Astrocyte of the hippocampus (primary cell): ENCODE measurements around the gene MFSD6.
"Not testable (repeated sequence)": the region's sequence is repeated elsewhere in the genome, so short reads cannot be mapped to it uniquely, and the experiment has no call there.

Experiments used
- DNase-seq: peaks from one replicate; pipeline ENCODE4 v3.0.0; 2011; ENCODE audit warnings: low read depth, low spot score

The MFSD6 gene

DNA sequence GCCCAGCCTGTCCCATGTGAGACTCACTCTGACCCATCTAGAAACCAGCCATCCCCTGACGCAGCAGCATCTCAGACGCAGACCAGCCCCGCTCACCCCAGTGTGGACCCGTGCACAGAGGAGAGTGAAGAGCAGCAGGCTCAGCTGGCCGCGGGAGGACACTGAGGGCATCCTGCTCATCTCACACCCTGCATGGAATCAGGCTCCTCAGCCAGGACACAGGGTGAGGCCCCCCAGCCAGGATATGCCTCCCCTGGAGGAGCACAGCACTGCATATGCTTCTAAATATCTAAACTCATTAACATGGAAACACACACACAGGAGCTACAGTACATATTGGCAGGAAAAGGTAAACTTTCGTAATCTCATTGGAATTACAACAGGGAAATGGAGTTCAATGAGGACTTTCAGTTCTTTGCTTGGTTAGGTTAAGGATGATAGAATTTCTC is 91.9 kb downstream of the MFSD6 start:
- DNase-seq, result no peak

DNA sequence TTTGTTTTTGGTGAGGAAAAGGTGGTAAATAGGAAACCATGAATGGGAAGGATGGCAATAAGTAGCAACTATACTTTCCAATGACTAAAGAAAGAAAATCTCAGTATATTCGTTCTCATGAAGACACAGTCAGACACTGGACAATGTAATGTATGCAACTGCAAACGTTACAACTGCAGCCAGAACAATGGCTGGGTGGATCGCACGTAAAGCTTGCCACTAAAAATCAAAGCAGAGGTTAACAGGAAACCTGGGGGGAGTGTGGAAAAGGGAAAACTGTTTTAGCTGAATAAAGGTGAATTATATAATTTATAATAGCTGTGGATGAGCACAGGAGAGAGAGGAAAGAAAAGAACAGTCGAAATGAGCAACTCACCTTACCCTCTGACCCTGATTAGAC is 93.1 kb downstream of the MFSD6 start:
- no peak for DNase-seq

DNA sequence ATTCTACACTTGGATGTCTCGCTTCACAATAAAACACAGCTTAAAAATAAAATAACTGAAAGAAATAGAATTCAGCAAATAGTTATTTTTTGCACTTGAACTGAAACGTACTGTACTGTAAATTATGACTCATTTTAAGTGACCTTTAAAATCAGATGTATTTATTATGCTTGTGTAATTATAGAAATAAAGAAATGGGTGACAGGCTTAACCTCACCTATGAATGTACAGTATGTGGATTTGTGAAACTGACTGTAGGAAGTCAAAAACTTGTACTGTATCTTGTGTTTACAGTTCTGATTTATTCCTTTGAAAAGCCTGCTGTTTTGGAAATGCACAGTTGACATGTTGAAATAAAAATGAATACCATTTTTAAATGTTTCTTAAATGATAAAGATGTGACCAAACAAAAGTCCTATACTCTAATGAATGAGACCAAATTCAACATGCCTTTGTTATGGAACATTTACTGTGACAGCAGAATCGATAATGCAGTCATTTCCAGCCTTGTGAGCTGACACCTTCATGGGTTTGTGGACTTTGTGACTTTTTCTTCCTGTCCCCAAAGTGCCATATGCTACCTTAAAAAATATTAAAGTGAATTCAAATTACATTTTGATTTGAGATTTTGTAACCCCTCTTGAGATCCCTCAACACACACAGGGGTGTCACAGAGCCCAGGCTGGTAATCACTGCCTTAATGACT is 93.7 kb downstream of the MFSD6 start:
- no peak for DNase-seq

DNA sequence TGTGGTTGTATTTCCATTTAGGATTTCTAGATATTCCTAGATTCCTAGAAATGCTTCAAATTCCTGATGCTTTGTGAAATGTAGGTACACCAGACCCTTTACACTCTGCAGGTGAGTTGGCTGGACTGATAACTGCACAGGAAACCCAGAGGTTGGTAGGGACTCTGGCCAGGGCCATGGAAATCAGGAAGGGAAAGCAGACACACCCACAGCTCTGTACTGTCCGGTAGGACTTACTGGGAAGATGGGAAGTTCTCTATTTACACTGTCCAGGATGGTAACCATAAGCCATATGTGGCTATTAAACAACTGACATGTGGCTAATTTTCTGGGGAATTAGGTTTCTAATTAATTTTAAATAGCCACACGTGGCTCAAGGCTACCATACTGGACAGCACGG is 94.9 kb downstream of the MFSD6 start:
- DNase-seq, result no peak

DNA sequence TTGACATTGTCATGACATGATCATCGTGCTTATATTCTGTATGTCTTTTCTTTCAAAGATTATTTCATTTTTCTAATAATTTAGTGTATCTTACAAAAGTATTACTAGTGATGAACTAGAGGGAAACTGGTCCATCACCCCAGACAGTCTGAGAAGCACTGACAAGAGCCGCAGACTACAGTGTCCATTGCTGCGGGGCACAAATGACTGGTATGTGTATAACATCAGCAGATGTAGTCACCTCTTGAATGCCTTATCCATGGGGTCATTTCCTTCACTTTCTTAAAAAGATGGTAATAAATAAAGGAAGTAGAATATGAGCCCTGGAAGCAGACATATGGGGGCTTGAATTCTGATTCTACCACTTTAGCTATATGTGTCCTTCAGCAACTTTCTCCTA is 96.8 kb downstream of the MFSD6 start:
- no peak for DNase-seq

DNA sequence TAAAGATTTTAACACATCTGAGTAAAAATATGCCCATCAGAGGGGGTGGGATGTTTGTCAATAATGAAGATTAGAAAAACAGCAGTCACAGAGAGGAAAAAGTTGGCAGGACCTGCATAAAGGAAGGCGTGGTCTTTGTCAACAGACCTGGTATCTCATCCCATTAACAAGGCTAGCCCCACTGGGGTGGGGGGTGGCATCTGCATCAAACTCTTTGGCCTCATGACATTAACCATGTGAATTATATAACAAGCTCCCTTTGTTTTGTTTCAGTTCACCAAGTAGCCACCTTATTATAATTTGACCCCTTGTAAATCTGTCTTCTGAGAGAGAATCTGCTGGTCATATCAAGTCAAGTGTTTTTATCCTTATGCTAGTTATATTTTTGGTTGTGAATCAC is 97.5 kb downstream of the MFSD6 start:
- DNase-seq, result no peak

DNA sequence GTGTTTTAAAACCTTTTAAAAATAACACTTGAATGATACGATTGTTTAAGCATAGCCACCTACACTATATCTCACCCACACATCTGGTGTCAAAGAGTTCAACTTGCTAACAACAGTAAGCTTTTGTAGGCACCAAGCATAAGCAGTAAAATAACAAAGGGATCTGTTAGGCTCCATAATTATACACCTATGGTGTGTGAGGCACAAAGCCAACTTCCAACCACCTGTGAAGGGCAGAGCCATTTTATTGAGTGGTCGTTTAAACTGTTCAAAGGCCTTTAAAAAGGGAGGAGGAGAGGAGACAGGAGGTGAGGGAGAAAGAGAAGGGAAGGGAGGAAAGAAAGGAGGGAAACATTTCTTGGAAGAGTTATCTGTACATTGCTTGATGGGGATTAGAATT is 98.5 kb downstream of the MFSD6 start:
- DNase-seq, result no peak

DNA sequence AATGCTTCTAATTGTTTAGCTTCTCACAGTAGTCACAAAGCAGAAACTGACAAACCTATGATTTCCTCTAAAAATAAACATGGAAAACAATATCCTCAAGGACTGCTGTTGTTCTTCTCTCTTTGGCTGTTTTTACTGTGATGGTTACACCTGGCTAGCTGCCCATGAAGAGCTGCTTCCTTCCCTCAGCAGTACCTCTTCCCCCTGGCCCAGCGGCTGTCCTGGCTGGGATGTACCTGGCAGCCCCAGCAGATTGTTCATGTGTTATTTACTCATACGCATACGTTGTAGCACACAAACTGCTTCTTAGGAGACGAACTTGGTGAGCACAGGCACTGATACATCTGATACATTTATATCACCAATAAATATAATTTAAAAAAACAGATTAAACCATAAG is 99.0 kb downstream of the MFSD6 start:
- no peak for DNase-seq

DNA sequence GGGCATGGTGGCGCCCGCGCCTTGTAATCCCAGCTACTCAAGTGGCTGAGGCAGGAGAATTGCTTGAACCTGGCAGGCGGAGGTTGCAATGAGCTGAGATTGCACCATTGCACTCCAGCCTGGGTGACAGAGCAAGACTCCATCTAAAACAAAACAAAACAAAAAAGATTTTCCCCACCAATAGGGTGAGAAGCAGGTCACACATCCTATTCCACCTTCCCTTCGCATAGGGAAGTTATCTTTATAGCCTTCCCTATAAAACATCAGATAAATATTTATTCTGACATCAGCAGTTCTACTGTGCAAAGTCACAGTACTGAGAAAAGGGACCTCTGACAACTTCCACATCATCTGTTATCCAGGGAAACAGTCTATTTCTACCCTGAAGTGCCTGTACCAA is 101.7 kb downstream of the MFSD6 start:
- not testable (repeated sequence) for DNase-seq

DNA sequence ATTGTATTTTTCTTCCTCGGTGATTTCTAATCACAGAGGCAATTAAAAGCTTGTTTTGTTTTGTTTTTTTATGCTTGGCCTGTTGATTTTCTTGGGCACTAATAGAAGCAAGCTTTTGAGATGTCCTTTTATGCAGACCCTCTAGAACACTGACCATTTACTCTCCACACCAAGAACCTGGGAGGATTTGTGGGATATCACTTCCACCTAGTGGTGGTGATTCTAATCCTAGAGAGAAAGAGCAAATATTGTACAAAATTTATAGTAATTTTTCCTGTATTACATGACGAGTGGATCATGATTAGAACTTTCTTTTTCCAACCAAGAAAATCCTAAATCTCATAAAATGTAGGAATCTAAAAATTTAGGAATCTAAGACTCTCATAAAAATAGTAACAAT is 102.9 kb downstream of the MFSD6 start:
- DNase-seq, result peak; percentile 50

DNA sequence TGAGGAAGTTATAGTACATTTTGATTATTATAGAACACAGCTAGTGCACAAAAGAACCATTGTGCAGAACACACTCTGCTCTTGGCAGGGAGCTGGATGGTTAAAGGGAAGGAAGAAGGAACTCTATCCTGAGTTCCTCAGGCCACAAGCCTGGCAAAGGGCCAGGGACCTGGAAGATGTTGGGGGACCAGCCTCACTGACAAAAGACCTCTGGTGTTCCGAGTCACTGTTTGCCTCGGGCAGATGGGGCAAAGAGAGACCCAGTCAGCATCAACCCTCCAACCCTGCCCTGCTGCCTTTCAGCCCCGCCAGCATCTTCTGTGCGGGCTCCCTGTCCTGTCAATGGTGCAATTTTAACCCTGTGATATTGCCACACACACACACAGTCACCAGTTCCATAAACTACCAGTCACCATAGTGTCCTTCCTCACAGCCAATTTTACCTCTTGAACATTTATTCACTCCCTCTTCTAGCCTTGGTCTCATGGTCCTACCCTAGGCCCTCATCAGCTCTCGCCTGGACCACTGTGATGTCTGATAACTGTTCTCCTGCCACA is 104.5 kb downstream of the MFSD6 start:
- no peak for DNase-seq

DNA sequence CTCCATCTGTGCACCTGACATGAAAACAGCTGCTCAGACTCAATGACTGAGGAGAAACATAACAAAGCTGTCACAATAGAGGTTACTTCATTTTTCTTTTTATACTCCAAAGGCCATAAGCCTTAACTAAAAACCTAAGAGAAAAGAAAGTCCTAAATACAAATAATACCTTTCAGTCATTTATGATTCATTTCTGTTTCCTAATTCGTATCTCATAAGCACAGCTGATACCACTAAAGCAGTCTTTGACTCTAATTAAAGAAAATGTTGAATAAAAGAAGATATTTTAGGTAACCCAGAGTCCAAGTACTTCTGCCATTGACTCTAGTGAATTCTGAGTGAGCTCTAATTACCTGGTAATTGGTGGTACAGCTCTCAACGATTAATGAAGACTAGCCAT is 105.7 kb downstream of the MFSD6 start:
- DNase-seq, result no peak

DNA sequence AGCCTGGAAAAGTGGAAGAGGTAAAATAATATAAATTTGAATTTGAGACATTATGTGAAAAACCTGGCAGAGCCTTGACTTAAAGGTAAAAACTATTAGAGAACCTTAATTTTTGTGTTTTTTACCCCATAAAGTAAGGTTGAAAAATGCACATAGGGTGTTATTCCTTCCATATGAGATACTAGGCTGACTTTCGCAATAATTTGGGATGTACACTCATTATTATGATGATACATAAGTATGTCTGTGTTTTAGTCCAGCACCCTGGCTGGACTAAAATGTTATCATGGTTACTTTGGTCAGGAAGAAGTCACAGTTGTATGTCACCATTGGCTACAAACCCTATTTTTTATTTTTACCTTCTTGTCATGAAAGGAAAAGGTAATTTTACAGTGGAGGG is 106.5 kb downstream of the MFSD6 start:
- no peak for DNase-seq

DNA sequence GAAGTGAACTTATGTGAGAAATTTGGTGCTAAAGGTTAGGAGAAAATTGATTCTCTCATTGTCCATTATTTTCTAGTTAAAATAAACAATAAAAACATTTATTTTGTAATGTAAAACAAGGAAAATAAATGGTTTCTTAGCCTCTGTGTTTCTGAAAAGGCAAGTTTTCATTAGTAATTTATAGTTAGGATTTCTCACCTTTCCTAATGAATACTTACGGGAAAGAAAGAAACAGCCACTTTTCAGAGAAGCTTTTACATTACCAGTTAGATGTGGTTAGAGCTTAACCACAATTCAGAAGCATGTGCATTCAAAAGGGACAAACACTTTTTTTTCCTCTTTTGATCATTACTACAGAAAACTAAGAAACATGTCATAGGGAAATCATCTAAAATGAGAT is 107.5 kb downstream of the MFSD6 start:
- DNase-seq, result peak; percentile 46

DNA sequence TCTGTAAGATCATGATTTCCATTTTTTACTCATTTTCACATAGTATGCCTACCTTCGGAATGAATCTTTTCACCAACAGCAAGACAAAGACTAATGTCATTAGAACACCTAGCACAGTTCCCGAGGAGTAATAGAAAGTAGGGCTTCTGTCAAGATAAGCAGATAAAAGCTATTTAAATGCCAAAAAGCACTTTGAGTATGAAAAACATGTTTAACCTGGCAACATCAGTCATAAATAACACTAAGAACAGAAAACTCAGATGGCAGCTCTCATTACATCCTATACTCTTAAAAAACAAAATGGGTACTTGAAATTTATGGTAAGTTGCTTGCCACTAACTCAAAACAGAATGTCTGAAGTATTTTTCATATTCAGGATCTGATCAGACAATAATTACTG is 109.3 kb downstream of the MFSD6 start:
- no peak for DNase-seq

DNA sequence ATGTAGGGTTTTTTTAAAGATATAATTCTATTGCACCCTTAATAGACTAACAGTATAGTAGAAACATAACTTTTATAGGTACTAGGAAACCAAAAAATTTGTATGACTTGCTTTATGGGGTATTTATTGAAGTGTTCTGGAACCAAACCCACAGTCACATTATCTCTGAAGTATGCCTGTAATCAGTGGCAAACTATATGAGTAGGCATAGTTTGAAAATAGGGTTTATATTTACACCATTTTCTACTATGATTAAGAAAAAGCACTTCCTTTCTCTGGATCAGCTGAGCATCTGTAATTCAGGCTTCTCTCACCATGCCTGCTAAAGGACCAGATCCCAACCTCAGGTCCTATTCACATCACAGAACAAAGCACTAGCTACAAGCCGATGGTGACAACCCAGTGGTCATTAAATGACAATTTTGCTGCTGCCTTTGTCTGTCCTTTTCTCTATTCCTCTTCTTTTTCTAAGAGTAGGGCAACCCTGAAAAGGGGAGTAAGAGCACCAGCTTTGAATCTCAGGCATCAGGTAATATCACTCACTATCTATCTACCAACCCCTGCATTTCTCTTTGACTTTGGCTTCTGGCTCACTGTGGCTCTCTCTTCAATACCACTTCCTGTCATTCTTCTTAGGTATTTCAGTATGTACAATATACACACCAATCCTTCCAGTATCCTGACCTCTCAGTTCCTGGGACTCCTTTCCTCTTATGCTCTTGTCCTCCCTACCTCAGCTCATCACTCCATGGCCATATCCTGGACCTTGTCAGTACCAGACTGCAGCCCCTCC is 112.0 kb downstream of the MFSD6 start:
- DNase-seq, result no peak

DNA sequence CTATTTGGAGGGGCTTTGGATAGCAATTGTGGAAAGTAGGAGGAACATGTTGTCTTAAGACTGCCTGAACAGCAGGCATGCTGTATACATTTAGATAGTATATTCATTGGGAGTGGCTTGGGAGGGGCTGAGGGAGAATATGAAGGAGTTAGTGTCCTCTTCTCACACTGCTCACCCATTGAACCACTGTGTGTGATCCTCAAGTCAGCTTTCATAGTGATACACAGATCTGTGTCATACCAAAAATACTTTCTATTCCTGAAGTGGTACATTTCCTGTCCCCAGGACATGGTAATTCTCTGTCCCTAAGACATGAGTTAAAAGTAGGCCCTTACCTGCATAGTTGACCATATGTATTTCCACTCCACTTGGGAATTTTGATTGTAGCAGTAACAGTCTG is 116.8 kb downstream of the MFSD6 start:
- DNase-seq, result no peak

DNA sequence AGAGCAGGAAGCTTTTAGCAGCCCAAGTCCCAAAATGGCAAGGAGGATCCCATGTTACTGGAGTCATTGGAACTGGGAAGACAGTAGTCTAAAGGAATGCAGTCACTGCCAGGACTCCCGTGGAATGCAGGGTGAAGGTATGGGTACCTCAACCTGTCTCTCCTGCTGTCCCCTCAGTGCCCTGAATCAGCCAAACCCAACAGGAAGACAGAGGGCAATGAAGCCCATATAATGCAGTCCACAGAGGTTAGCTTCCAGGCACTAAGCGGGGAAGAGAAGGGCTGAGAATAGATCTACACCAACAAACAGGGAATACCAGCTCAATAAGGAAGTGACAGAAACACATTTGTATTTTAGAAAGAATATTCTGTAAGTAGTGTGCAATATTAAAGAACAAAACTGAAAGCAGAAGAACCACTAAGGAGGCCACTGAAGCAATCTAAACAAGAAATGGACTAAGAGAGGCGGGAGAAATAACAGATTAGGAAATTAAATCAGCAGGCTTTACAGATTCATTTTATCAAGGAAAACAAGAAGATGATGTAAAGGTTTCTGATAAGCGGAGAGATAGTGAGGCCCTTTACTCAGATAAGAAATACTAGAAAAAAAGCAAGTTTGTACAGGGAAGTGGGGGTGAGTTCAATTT is 118.1 kb downstream of the MFSD6 start:
- no peak for DNase-seq

DNA sequence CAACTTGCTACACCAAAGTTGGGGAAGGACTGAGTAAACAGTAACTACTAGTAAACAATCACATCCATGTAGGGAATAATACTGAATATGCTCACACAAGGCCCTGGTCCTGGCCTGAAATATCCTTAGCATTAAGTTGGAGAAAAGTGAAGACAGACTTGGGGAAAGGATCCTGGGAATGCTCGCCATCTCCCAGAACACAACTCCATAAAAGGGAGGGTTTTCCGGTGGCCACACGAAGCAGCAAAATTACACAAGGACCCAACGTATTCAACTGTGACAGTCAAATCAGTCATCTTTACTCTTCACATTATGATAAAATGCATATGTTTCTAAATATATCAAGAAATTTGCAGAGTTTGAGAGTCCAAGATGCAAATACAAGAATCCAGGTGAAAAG is 119.1 kb downstream of the MFSD6 start:
- DNase-seq, result no peak

DNA sequence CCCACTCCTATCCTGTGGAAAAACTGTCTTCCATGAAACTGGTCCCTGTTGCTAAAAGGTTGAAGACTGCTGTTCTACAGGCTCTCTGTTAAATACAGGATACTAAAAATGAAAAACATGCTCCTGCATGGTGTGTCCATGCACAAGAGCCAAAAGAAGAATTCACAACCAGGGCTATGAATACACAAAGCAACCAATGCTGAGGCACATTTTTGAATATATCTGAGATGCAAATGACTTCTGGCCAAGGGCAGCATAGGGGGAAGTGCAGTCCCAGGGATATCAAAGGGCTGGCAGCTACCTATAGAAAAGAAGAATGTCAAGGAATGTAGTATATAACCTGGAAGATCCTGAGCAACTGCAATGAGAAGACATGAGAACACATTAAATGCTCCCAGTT is 119.8 kb downstream of the MFSD6 start:
- DNase-seq, result no peak

DNA sequence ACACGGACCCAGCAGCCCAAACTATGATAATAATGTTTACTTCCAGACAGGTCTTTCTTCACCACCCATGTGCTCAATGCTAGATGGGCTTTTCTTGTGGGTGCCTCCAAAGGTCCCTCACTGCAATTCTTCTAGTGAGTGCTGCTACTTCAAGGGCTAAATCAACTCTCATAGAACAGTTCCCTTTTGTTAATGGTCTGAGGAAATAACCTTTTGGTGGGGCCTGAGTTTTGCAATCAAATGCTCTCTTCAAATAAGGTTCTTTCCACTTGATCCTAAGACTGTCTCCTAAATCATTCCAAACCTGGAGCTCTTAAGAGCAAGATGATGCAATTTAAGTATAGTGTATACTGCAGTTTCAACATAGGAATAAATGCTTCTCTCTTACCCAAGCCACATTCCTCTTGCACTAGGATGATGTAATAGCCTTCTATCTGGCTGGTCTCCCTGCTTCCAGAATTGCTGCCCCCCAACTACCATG is 120.4 kb downstream of the MFSD6 start:
- no peak for DNase-seq

DNA sequence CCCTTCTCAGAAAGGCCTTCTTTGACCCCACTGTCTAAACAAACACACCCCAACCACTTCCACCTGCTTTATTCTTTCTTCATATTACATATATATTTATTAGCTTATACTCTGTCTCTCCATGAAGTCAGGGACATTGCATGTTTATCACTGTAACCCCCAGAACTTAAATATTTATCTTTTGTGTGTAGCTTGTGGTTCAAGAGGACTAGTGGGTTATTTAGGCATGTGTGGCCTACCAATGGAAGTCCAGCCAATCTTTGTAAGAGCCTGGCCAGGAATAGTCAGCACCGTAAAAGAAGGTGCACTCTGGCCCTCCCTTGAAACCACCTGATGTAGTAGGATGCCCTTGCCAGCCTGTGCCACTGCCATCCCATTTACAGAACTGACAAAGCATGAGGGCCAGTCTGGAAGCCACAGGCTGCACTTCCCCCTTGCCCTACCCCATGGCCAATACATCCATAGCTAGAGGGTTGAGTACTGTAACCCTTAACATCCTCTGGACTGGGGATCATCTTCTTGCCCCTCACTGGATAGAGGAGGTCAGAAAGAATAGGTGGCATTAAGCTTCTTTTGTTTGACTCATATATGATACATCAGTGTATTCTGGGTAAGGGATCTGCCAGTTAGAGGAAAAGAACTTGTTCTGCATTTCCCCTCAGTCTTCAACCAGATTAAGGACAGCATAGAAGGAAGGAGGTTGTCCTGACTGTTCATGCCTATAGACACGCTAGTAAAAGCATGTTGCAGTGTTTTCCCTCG is 121.5 kb downstream of the MFSD6 start:
- no peak for DNase-seq
